Activated B cell treated with CpG ODN at 0.5 μM for 24 hours (primary cell): ENCODE data around the gene PRICKLE4. TPM values are rescaled to one million over a fixed set of nuclear protein-coding genes. Genes with fewer than 3 reads are reported as not detected.

Experiments used
- ATAC-seq: fragments of 200-7000 bp; cut with Tn5 transposase; one replicate; pipeline ENCODE4 v1.10.0; 2021; ENCODE audit warnings: low read depth, mild to moderate bottlenecking, moderate library complexity
- CTCF ChIA-PET: fragments of 350-600 bp; sonication (Branson Sonifier 250); formaldehyde crosslinking; loops from one replicate; lab custom pipeline; 2021; ENCODE audit warnings: antibody characterized with exemption; lab: Charles Lee
- POLR2A ChIA-PET: fragments of 350-600 bp; sonication (Branson Sonifier 250); formaldehyde crosslinking; loops from one replicate; lab custom pipeline; 2021; ENCODE audit warnings: antibody characterized with exemption; lab: Charles Lee
- DNase-seq: peaks from one replicate; pipeline ENCODE4 v3.0.0; 2022
- H3K27ac Mint-ChIP-seq: one replicate; pipeline ENCODE4 v1.8.0; 2020; ENCODE audit warnings: mixed read lengths
- H3K27me3 Mint-ChIP-seq: one replicate; pipeline ENCODE4 v1.8.0; 2021; ENCODE audit warnings: mixed read lengths
- H3K36me3 Mint-ChIP-seq: one replicate; pipeline ENCODE4 v1.8.0; 2021; ENCODE audit warnings: low read depth, mixed read lengths
- H3K4me1 Mint-ChIP-seq: one replicate; pipeline ENCODE4 v1.8.0; 2021; ENCODE audit warnings: mixed read lengths
- H3K4me3 Mint-ChIP-seq: one replicate; pipeline ENCODE4 v1.8.0; 2020; ENCODE audit warnings: mild to moderate bottlenecking, mixed read lengths
- H3K9me3 Mint-ChIP-seq: one replicate; pipeline ENCODE4 v1.8.0; 2020; ENCODE audit warnings: mixed read lengths
- CTCF ChIP-seq: fragments of 200-600 bp; IDR thresholded peaks from one replicate; pipeline ENCODE4 v1.8.0; 2022; ENCODE audit warnings: antibody characterized with exemption, mild to moderate bottlenecking
- intact Hi-C: fragments of 100-400 bp; cut with micrococcal nuclease; formaldehyde crosslinking; loops from one replicate; pipeline ENCODE4 v1.15.1; 2024
- total RNA-seq: library from RNA; stranded (reverse); gene quantifications from 2 replicates; pipeline ENCODE4 v1.2.3, GENCODE V29; 2022

The PRICKLE4 gene
- total RNA-seq, 1 donor from 2014 or later = 0.75 TPM

DNA sequence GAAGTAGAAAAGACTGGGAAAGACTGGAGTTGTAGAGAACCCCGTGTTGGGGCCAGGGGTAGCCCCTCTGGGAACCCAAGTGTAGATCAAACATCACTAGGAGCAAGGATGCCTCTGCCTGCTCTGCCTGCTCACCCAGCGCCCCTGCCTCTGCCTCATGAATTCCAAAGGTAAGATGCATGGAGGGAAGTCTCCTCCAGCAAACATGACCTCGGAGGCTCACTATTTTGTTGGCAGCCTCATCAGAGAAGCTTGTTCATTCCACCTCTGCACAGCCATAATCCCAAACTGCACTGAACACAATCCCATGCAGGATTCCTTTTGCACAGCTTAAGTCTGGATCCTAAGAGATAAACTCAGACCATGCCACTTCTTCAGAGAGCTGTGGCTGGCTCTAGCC, 5.7 kb upstream of the PRICKLE4 start:
- Mint-ChIP-seq H3K27ac (no peak overlapping the region), H3K4me3 (no peak overlapping the region), H3K4me1 (peaks cover 10% of the 10 kb centered on the region), H3K9me3 (no peaks in the 10 kb centered on the region), H3K27me3 (no peaks in the 10 kb centered on the region), H3K36me3 (peaks cover 49% of the 10 kb centered on the region)
- CTCF ChIA-PET = interaction anchor here (1.4 to 4.0 kb wide), 4 partner anchors 12 to 288 kb away, joined by 3 to 27 read pairs (median 6); partner anchors contain the start of gene TOMM6
- intact Hi-C loops = no loop called here
- TF ChIP-seq CTCF = no peak
- DNase-seq (no peak), ATAC-seq (no peak)
- POLR2A ChIA-PET = interaction anchor here (0.5 to 1.2 kb wide), 3 partner anchors 92 to 406 kb away, joined by 3 to 10 read pairs (median 3); no protein-coding TSS in a partner anchor

DNA sequence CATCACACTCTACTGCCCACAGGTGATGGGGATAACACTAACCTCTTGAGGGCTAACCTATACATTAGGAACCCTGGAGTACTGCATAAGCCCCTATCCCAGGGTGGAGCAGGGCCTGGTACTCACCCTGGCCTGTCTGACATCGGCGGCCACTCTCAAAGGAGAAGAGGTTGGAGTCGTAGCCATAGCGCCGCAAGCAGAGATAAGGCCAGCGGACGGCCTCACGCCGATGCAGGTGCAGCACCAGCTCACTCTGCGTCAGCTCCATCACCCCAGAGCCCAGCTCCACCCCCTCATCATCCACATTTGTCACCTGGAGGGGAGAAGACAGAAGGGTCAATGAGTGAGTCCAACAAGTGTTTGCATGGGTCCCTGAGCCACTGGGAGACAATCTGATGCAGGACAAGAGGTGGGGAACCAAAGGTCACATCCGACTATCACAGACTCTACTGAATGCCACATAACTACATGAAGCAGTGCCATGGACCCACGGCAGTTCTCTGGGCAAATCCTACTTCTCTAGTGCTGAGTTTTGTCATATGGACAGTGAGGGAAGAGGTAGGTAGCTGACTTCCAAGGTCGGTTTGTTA, 5.2 kb upstream of the PRICKLE4 start:
- Mint-ChIP-seq H3K4me3 (no peak overlapping the region), H3K4me1 (peaks cover 11% of the 10 kb centered on the region), H3K27me3 (no peaks in the 10 kb centered on the region), H3K9me3 (no peaks in the 10 kb centered on the region), H3K27ac (no peak overlapping the region), H3K36me3 (peaks cover 45% of the 10 kb centered on the region)
- POLR2A ChIA-PET = interaction anchor here (0.5 to 1.2 kb wide), 4 partner anchors 12 to 406 kb away, joined by 3 to 10 read pairs (median 4); partner anchors contain the start of gene TOMM6
- TF ChIP-seq CTCF = no peak
- ATAC-seq (no peak), DNase-seq (no peak)
- CTCF ChIA-PET = interaction anchor here (1.0 to 4.0 kb wide), 6 partner anchors 12 to 289 kb away, joined by 3 to 27 read pairs (median 6); partner anchors contain the start of gene TOMM6
- intact Hi-C loops = no loop called here

- Mint-ChIP-seq H3K4me1 (peaks cover 17% of the 10 kb centered on the region), H3K27me3 (no peaks in the 10 kb centered on the region), H3K4me3 (no peak overlapping the region), H3K27ac (no peak overlapping the region), H3K9me3 (no peaks in the 10 kb centered on the region), H3K36me3 (peaks cover 26% of the 10 kb centered on the region)
- CTCF ChIA-PET = interaction anchor here (1.1 to 4.0 kb wide), 4 partner anchors 8 to 326 kb away, joined by 3 to 27 read pairs (median 4); no protein-coding TSS in a partner anchor
- no peak for TF ChIP-seq CTCF
- ATAC-seq = no peak
- POLR2A ChIA-PET = interaction anchor here (1.6 to 1.9 kb wide), 2 partner anchors 175 to 273 kb away, joined by 3 to 13 read pairs; partner anchors contain the start of gene TAF8
- DNase-seq = no peak
- intact Hi-C loops = loop anchor here (2.0 kb wide), 1 partner anchor 409 kb away; no protein-coding TSS in a partner anchor
Measured at GRCh38 chr6:41777551-41778285, 2.9 kb upstream of the PRICKLE4 start.

DNA sequence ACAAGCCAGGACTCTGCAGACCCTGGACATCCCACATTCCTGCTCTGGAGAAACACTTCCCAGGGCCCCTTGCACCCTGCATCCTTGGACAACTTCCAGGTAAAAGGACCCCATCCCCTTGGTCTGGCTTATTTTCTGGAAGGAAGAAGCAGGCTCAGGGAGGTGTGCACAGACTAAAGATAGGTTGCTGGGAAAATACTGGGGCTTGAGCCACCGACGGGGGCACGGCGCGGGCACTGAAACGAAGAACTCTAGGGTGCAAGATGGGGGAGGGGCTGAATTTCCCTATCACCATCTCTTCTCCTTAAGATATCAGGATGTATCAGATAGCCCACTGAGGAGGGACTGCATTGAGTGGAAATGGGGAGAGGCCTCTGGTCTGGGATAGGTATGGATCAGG, 1.7 kb upstream of the PRICKLE4 start:
- Mint-ChIP-seq H3K9me3 (no peaks in the 10 kb centered on the region), H3K36me3 (peaks cover 23% of the 10 kb centered on the region), H3K4me3 (peak overlapping the region; percentile 88), H3K27me3 (no peaks in the 10 kb centered on the region), H3K4me1 (peaks cover 17% of the 10 kb centered on the region), H3K27ac (no peak overlapping the region)
- POLR2A ChIA-PET = interaction anchor here (0.6 to 1.6 kb wide), 4 partner anchors 8 to 272 kb away, joined by 3 to 4 read pairs (median 3); partner anchors contain the start of genes TAF8 and TOMM6
- ATAC-seq (no peak), DNase-seq (no peak)
- CTCF ChIA-PET = interaction anchor here (1.2 to 4.0 kb wide), 3 partner anchors 10 to 325 kb away, joined by 4 to 27 read pairs (median 5); no protein-coding TSS in a partner anchor
- intact Hi-C loops = loop anchor here (1.0 kb wide), 1 partner anchor 8 kb away; the partner anchor contains the start of gene TOMM6
- TF ChIP-seq CTCF = no peak
